GM18499 (cell line): ENCODE measurements around the gene HEYL.
"Not testable (repeated sequence)": the region's sequence is repeated elsewhere in the genome, so short reads cannot be mapped to it uniquely, and the experiment has no call there.

Source experiments
- ATAC-seq: cut with Tn5 transposase; IDR thresholded peaks from one replicate; pipeline ENCODE4 v1.9.1; 2021; ENCODE audit warnings: moderate number of reproducible peaks; ENCODE audit not compliant: insufficient read depth, unreplicated experiment

The HEYL gene

DNA sequence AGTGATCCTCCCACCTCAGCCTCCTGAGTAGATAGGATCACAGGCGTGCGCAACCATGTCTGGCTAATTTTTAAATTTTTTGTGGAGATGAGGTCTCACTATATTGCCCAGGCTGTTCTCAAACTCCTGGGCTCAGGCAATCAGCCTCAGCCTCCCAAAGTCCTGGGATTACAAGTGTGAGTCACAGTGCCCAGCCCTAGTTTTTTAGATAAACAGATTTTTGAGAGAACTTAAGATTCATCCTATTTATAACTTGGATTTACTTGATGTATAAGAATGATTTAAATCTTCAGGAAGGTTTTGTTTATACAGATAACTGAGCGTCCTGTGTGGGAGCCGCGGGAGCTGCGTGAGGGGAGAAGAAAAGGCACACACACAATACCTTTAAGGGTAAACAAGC is 26.2 kb downstream of the HEYL start:
- no peak for ATAC-seq

DNA sequence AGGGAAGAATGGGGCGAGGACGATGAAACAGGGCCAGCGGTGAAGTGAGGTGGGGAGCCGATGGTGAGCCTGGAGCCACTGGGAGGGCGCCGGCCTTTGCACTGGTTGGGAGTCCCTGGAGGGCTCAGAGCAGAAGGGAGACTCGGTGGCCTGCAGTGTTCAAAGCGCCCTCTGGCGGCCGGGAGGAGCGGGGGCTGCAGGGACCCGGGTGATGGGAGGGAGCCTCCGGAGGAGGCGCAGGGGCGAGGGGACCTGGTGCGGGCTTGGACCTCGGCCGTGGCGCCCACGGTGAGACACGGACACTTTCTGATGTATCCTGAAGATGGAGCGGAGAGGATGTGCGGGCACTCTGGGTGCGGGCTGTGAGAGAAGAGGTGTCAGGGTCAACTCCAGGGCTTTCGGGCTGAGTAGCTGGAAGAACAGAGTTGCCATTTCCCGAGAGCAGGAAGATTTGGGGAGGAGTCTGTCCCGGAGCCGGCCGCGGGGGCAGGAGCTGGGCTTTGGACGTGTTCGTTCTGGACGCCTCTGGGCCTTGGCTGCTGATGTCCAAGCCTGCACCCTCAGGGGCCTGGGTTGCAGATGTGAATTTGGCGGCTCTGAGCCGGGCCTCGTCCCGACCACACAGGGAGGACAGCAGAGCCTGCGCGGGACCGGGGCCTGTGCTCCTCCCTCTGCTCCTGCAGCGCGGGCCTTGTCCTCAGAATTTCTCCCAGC is 29.7 kb downstream of the HEYL start:
- no peak for ATAC-seq

DNA sequence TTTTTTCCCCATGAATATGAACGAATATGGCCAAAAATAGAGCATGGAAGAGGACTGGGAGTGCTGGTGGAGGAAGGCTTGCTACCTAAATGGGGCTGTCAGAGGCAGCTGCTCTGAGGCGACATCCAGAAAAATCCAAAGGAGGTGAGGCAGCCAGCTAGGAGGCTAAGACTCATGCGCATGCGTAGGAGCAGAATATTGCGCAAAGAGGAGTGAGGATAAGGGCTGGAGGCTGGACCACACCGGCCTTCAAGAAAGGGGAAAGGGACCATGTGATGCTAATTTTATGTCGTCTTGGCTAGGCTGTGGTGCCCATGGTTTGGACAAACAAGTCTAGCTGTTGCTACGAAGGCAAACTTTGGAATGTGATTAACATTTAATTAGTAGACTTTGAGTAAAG is 30.5 kb downstream of the HEYL start:
- no peak for ATAC-seq

DNA sequence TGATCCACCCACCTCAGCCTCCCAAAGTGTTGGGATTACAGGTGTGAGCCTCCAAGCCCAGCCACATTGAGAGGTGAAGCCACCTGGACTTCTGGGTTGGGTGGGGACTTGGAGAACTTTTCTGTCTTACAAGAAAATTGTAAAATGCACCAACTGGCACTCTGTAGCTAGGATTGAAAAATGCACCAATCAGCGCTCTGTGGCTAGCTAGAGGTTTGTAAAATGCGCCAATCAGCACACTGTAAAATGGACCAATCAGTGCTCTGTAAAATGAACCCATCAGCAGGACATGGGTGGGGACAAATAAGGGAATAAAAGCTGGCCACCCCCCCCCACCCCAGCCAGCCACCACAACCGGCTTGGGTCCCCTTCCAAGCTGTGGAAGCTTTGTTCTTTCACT is 35.8 kb downstream of the HEYL start:
- ATAC-seq, result not testable (repeated sequence)

DNA sequence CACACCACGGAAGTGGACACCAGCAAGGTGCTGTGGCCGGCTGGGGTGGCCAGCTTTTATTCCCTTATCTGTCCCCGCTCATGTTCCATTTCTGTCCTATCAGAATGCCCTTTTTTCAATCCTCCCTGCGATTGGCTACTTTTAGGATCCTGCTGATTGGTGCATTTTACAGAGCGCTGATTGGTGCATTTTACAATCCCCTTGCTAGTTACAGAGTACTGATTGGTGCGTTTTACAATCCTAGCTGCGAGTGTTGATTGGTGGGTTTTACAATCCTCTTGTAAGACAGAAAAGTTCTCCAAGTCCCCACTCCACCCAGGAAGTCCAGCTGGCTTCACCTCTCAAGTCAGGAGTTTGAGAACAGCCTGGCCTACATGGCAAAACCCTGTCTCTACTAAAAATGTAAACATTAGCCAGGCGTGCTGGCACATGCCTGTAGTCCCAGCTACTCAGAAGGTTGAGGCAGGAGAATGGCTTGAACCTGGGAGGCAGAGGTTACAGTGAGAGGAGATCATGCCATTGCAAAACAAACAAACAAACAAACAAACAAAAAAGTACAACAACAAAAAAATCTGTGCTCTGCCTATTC is 37.7 kb downstream of the HEYL start:
- not testable (repeated sequence) for ATAC-seq

DNA sequence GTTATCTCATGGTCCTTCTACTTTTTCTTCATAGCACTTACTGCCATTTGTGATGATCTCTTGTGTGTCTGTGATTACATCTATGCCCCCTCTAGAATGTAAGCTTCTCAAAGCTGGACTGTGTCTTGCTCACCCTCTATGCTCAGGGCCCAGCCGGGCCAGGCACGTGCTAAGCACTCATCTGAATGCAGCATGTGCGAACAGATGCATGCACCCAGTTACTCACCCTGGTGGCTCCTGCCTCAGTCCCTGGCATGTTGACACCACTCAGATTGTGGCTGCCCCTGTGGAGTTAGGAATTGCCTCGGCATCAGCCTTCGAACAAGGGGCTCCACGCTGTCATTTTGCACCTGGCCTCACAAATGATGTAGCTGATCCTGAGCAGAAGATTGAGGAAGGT is 43.3 kb downstream of the HEYL start:
- no peak for ATAC-seq

DNA sequence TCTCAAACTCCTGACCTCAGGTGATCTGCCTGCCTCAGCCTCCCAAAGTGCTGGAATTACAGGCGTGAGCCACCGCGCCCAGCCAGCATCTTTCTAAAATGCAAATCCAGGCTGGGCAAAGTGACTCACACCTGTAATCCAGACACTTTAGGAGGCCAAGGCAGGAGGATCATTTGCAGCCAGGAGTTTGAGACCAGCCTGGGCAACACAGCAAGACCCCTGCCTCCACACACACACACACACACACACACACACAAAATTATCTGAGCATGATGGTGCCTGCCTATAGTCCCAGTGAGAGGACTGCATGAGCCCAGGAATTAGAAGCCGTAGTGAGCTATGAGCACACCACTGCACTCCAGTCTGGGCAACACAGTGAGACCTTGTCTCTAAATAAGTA is 46.1 kb downstream of the HEYL start:
- ATAC-seq, result no peak

DNA sequence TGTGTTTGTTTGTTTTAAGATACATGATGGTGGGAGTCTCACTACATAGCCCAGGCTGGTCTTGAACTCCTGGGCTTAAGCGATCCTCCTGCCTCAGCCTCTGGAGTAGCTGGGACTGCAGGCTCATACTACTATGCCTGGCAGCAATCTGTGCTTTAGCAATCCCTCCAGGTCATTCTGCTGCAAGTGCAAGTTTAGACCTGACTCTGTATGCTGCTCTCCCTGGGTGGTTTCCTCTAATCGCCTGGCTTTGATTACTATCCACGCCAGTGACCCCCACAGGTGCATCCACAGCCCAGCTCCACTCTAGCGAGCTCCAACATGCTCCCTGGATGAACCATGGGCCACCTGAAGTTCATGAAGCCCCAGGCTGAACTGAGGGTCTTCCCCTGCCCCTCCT is 47.4 kb downstream of the HEYL start:
- no peak for ATAC-seq

DNA sequence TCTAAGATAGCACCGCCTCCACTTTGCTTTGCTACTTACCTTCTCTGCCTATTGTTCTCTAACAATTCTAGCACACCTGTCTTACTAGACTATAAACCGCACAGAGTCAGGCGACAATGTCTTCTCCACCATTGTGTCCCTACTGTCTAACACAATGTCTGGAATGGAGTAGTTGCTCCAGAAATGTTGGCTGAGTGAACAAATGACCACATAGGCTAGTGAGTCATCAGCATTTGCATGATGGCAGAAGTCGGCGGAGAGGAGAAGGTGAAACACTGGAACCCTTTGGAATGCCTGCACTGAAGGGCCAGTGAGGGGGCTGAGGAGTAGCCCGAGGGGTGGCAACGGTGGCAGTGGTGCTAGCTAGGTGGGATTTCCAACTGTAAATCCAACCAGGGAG is 48.9 kb downstream of the HEYL start:
- ATAC-seq, result no peak

DNA sequence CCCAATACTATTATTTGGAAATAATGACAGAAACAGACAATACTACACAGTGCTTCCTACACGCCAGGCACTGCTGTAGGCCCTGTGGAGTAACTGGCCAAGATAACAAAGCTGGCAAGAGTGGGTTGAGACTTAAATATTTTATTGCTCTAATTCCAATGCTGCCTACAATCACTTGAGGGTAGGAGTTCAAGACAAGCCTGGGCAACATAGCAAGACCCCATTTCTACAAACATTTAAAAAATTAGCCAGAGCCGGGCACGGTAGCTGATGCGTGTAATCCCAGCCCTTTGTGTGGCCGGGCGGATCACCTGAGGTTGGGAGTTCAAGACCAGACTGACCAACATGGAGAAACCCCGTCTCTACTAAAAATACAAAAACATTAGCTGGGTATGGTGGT is 53.5 kb downstream of the HEYL start:
- no peak for ATAC-seq

DNA sequence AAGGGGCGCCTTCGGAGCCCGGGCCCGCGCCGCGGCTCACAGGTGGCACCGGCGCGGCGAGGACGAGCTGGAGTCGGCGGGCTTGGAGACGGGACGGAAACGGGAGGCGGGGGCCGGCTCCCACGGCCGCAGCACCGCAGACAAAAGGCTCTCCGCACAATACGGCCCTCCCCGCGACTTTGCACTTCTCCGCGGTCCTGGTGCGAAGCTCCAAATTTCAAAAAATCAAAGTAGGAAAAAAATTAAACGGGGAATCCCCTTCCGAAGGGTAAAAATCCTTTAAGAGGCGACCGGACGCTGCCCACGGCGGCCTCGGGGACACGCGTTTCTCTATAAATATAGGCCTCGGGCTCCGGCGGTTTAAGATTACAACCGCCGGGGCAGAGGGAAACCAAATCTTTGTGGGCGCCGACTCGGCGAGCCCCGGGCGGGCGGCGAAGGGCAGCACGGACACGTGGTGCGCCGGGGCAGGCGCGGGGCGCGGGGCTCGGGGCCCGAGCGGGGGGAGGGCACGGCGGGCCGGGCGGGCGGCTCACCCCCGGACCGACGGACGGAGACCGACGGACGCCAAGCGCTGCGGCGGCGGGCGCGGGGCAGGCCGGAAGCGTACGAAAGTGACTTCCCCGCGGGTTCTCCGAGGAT is 63.3 kb downstream of the HEYL start:
- no peak for ATAC-seq

DNA sequence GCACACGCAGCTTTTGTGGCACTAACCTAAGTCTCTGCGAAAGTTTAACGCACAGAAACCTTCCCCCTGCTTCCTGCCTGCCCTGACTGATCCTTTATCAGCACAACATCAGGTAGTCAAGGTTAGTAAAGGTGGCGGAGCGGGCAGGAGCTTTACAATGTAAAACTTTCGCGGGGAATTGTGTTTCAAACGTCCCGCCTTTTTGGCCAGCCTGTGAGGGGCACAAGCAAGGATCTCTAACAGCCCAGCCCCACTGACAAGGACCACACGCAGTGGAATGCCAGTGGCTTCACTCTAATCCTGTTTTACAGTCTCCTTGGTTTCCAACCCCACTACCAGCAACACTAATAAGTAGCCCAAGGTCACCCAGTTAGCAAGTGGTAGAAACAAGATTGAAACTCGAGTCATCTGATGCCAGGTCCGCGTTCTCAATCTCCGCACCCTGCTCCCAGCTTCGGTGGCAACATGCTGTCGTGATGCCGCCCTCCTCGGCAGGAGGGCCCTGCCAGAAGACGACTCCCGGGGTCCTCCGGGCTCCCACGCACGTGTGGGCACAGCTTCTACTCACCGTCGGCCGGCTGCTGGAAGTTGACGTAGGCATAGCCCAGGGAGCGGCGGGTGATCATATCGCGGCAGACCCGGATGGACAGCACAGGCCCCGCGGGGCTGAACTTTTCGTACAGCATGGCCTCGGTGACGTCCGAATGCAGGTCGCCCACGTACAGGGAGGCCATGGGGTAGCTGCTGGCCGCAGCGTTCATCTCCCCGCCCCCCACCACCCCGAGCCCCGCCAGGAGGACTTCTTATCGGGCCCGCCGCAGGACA is 64.0 kb downstream of the HEYL start:
- no peak for ATAC-seq

DNA sequence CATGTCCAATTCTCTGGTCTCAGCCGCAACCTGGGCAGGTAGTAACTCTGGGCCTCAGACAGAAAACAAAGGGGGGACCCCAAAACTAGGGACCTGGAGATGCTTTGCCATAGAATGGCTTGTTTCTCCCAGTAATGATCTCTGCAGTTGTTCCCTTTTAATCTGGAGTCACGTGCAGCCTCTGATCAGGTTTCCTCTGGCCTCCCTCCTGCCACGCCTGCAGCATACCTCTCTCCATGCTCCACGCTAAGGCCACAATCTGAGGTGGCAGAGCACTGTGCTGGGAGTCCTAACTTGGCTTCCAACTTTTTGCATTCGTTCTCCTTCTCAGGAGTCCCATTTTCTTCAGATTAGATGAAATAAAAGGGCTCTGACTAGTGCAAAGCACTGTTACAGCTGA is 64.8 kb downstream of the HEYL start:
- no peak for ATAC-seq
